H9 (cell line): Measurements from ENCODE around the gene ADGRG4. TPM values are rescaled to one million over a fixed set of nuclear protein-coding genes. Genes with fewer than 3 reads are reported as not detected.

Experiments used
- DNase-seq: peaks from one replicate; pipeline ENCODE4 v3.0.0-alpha.2; 2017
- H2AFZ ChIP-seq: one replicate; pipeline ENCODE4 v1.6.1; 2013; ENCODE audit warnings: mild to moderate bottlenecking, low read length, control low read depth, moderate library complexity
- H2AK5ac ChIP-seq: 2 replicates; pipeline ENCODE4 v1.6.1; 2013; ENCODE audit warnings: low read length, control low read depth, mixed read lengths; ENCODE audit not compliant: insufficient read length
- H2BK120ac ChIP-seq: one replicate; pipeline ENCODE4 v1.6.1; 2013; ENCODE audit warnings: low read depth, mild to moderate bottlenecking, low read length, control low read depth, inconsistent platforms; ENCODE audit not compliant: poor library complexity, severe bottlenecking
- H2BK12ac ChIP-seq: 2 replicates; pipeline ENCODE4 v1.6.1; 2013; ENCODE audit warnings: low read length, control low read depth, mixed read lengths, low read depth; ENCODE audit not compliant: insufficient read length
- H2BK15ac ChIP-seq: 2 replicates; pipeline ENCODE4 v1.6.1; 2013; ENCODE audit warnings: low read depth, low read length, control low read depth
- H2BK20ac ChIP-seq: one replicate; pipeline ENCODE4 v1.6.1; 2013; ENCODE audit warnings: low read depth, mild to moderate bottlenecking, low read length, control low read depth, inconsistent platforms; ENCODE audit not compliant: poor library complexity, severe bottlenecking
- H2BK5ac ChIP-seq: 2 replicates; pipeline ENCODE4 v1.6.1; 2013; ENCODE audit warnings: low read length, control low read depth, mixed read lengths; ENCODE audit not compliant: insufficient read length
- H3K14ac ChIP-seq: 2 replicates; pipeline ENCODE4 v1.6.1; 2013; ENCODE audit warnings: low read length, control low read depth; ENCODE audit not compliant: insufficient read depth
- H3K18ac ChIP-seq: 2 replicates; pipeline ENCODE4 v1.6.1; 2013; ENCODE audit warnings: low read depth, mild to moderate bottlenecking, mixed read lengths, low read length, control low read depth; ENCODE audit not compliant: insufficient read length
- H3K23ac ChIP-seq: 2 replicates; pipeline ENCODE4 v1.6.1; 2013; ENCODE audit warnings: low read length, control low read depth, mixed read lengths, low read depth; ENCODE audit not compliant: insufficient read length
- H3K23me2 ChIP-seq: 2 replicates; pipeline ENCODE4 v1.6.1; 2013; ENCODE audit warnings: low read depth, mild to moderate bottlenecking, mixed read lengths, low read length, control low read depth; ENCODE audit not compliant: insufficient read length, poor library complexity, severe bottlenecking
- H3K27ac ChIP-seq: 2 replicates; pipeline ENCODE4 v1.5.1; 2013; ENCODE audit warnings: low read length, control low read depth, mixed read lengths, low read depth; ENCODE audit not compliant: insufficient read length
- H3K27me3 ChIP-seq: 2 replicates; pipeline ENCODE4 v1.6.1; 2013; ENCODE audit warnings: low read length, control low read depth, inconsistent platforms; ENCODE audit not compliant: insufficient read depth
- H3K4ac ChIP-seq: 2 replicates; pipeline ENCODE4 v1.6.1; 2013; ENCODE audit warnings: low read depth, mild to moderate bottlenecking, control low read depth, inconsistent platforms, low read length, moderate library complexity
- H3K4me1 ChIP-seq: 2 replicates; pipeline ENCODE4 v1.6.1; 2013; ENCODE audit warnings: low read length, control low read depth, inconsistent platforms; ENCODE audit not compliant: insufficient read depth
- H3K4me2 ChIP-seq: 2 replicates; pipeline ENCODE4 v1.6.1; 2013; ENCODE audit warnings: low read length, control low read depth, mixed read lengths; ENCODE audit not compliant: insufficient read length, insufficient read depth
- H3K56ac ChIP-seq: 2 replicates; pipeline ENCODE4 v1.6.1; 2013; ENCODE audit warnings: low read depth, mild to moderate bottlenecking, mixed read lengths, low read length, control low read depth; ENCODE audit not compliant: insufficient read length
- H3K79me1 ChIP-seq: 2 replicates; pipeline ENCODE4 v1.6.1; 2013; ENCODE audit warnings: low read depth, mild to moderate bottlenecking, moderate library complexity, low read length, control low read depth, inconsistent platforms; ENCODE audit not compliant: insufficient read depth, poor library complexity, severe bottlenecking
- H3K79me2 ChIP-seq: 2 replicates; pipeline ENCODE4 v1.6.1; 2013; ENCODE audit warnings: low read length, control low read depth, inconsistent platforms; ENCODE audit not compliant: insufficient read depth
- H3K9ac ChIP-seq: 2 replicates; pipeline ENCODE4 v1.6.1; 2013; ENCODE audit warnings: low read length, control low read depth, mixed read lengths; ENCODE audit not compliant: insufficient read length; ENCODE audit errors: extremely low read depth
- H3K9me3 ChIP-seq: one replicate; pipeline ENCODE4 v1.6.1; 2013; ENCODE audit warnings: low read depth, low read length, inconsistent platforms; ENCODE audit not compliant: control insufficient read depth
- H3T11ph ChIP-seq: one replicate; pipeline ENCODE4 v1.6.1; 2013; ENCODE audit warnings: mild to moderate bottlenecking, low read length, control low read depth, inconsistent platforms
- H4K20me1 ChIP-seq: one replicate; pipeline ENCODE4 v1.6.1; 2013; ENCODE audit not compliant: control insufficient read depth, insufficient read length, insufficient read depth
- H4K5ac ChIP-seq: 2 replicates; pipeline ENCODE4 v1.6.1; 2013; ENCODE audit warnings: low read depth, mild to moderate bottlenecking, mixed read lengths, low read length, control low read depth; ENCODE audit not compliant: insufficient read length
- H4K8ac ChIP-seq: replicated peaks from 2 replicates; pipeline ENCODE4 v1.6.1; 2013; ENCODE audit warnings: low read length, control low read depth, mixed read lengths, low read depth; ENCODE audit not compliant: insufficient read length
- H4K91ac ChIP-seq: 2 replicates; pipeline ENCODE4 v1.6.1; 2013; ENCODE audit warnings: low read depth, mild to moderate bottlenecking, moderate library complexity, mixed read lengths, low read length, control low read depth; ENCODE audit not compliant: insufficient read length
- H3K27ac Mint-ChIP-seq, 3 experiments: 2 replicates in 2 of 3; 3 replicates in 1 of 3; pipeline ENCODE4 v1.8.0; 2020 to 2021; ENCODE audit warnings: mixed read lengths in 3 of 3, mild to moderate bottlenecking in 1 of 3, moderate library complexity in 1 of 3
- H3K27me3 Mint-ChIP-seq: 2 replicates; pipeline ENCODE4 v1.8.0; 2021; ENCODE audit warnings: low read depth, mild to moderate bottlenecking, moderate library complexity, mixed read lengths
- H3K36me3 Mint-ChIP-seq, 3 experiments: 2 replicates in 2 of 3; 3 replicates in 1 of 3; pipeline ENCODE4 v1.8.0; 2020 to 2021; ENCODE audit warnings: low read depth in 3 of 3, mixed read lengths in 3 of 3; ENCODE audit not compliant: insufficient read depth in 1 of 3
- H3K4me1 Mint-ChIP-seq, 2 experiments: 2 replicates each; pipeline ENCODE4 v1.8.0; 2020; ENCODE audit warnings: mixed read lengths in 2 of 2
- H3K4me3 Mint-ChIP-seq, 2 experiments: 2 replicates in 1 of 2; 3 replicates in 1 of 2; pipeline ENCODE4 v1.8.0; 2020 to 2021; ENCODE audit warnings: mild to moderate bottlenecking in 2 of 2, mixed read lengths in 2 of 2, moderate library complexity in 1 of 2
- H3K9me3 Mint-ChIP-seq, 2 experiments: 2 replicates in 1 of 2; 3 replicates in 1 of 2; pipeline ENCODE4 v1.8.0; 2020; ENCODE audit warnings: mild to moderate bottlenecking in 2 of 2, mixed read lengths in 2 of 2, moderate library complexity in 1 of 2
- total RNA-seq: library from RNA; stranded (reverse); gene quantifications from 2 replicates; pipeline ENCODE4 v1.2.1, GENCODE V29; 2021
- TF ChIP-seq, protein P1 (sequence below): fragments of 200-600 bp; sonication (generic); conservative IDR thresholded peaks from 3 replicates; pipeline ENCODE4 v1.8.0; 2021; ENCODE audit warnings: antibody characterized with exemption, mild to moderate bottlenecking

ADGRG4 gene
- total RNA-seq, 1 experiment from 2014 or later: not detected

- peaks cover 7 to 20% of the 10 kb centered on the region in 2 experiments for H3K4me1 Mint-ChIP-seq
- Histone ChIP-seq H3K23ac (no peak overlapping the region), H4K5ac (no peak overlapping the region), H2AK5ac (no peak overlapping the region), H4K91ac (no peak overlapping the region), H2BK12ac (no peak overlapping the region), H4K20me1 (no peaks in the 10 kb centered on the region), H3K56ac (no peak overlapping the region), H4K8ac (no peak overlapping the region), H3K4me2 (no peak overlapping the region), H2BK20ac (no peak overlapping the region), H3K79me2 (no peaks in the 10 kb centered on the region), H2BK15ac (no peak overlapping the region), H3K14ac (no peak overlapping the region), H2AFZ (no peak overlapping the region), H3K18ac (no peak overlapping the region), H3T11ph (no peak overlapping the region), H2BK5ac (no peak overlapping the region), H3K27ac (no peak overlapping the region), H3K79me1 (no peaks in the 10 kb centered on the region), H3K4ac (no peak overlapping the region), H3K9ac (no peak overlapping the region), H2BK120ac (no peak overlapping the region), H3K4me1 (no peaks in the 10 kb centered on the region), H3K27me3 (no peaks in the 10 kb centered on the region), H3K9me3 (peaks cover 49% of the 10 kb centered on the region), H3K23me2 (no peaks in the 10 kb centered on the region)
- H3K27me3 Mint-ChIP-seq: no peaks in the 10 kb centered on the region; the same call in 1 of the 2 replicates
- TF ChIP-seq, protein P1, sequence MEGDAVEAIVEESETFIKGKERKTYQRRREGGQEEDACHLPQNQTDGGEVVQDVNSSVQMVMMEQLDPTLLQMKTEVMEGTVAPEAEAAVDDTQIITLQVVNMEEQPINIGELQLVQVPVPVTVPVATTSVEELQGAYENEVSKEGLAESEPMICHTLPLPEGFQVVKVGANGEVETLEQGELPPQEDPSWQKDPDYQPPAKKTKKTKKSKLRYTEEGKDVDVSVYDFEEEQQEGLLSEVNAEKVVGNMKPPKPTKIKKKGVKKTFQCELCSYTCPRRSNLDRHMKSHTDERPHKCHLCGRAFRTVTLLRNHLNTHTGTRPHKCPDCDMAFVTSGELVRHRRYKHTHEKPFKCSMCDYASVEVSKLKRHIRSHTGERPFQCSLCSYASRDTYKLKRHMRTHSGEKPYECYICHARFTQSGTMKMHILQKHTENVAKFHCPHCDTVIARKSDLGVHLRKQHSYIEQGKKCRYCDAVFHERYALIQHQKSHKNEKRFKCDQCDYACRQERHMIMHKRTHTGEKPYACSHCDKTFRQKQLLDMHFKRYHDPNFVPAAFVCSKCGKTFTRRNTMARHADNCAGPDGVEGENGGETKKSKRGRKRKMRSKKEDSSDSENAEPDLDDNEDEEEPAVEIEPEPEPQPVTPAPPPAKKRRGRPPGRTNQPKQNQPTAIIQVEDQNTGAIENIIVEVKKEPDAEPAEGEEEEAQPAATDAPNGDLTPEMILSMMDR: no peak
- no peak overlapping the region for H3K4me3 Mint-ChIP-seq
- H3K9me3 Mint-ChIP-seq: peaks cover 64 to 86% of the 10 kb centered on the region in 2 experiments
- no peak overlapping the region for H3K27ac Mint-ChIP-seq
- peaks cover 0 to 2% (median 0%) of the 10 kb centered on the region in 3 experiments; a peak in 2 of 7 replicates for H3K36me3 Mint-ChIP-seq
- DNase-seq: no peak
Observed at GRCh38 chrX:136260776-136261175, 40.0 kb upstream of the ADGRG4 start.
